Measurements from ENCODE around the gene ANKRD13C. TPM values are rescaled to one million over a fixed set of nuclear protein-coding genes. Genes with fewer than 3 reads are reported as not detected.

ANKRD13C gene
- total RNA-seq, 3 donors from 2014 or later, result 20.8 to 24.8 (median 23.4) TPM

GRCh38 chr1:70336050-70336449 lies 18.5 kb downstream of the ANKRD13C start:
- ATAC-seq, result no peak
- TF ChIP-seq CTCF (IDR thresholded peaks at IDR 0.05), result no peak
- DNase-seq, result no peak

GRCh38 chr1:70334436-70334835 lies 20.1 kb downstream of the ANKRD13C start:
- no peak for TF ChIP-seq CTCF (IDR thresholded peaks at IDR 0.05)
- no peaks in the 10 kb centered on the region for H3K9me3 ChIP-seq
- ATAC-seq, result no peak
- no peaks in the 10 kb centered on the region for H3K4me1 ChIP-seq (ENCODE audit: low read depth)
- DNase-seq, result no peak
- no peak overlapping the region for H3K4me3 ChIP-seq
- intact Hi-C loops (cut with DNase I, micrococcal nuclease), result no loop called here
- H3K36me3 ChIP-seq (ENCODE audit: low read depth), result no peaks in the 10 kb centered on the region

More at GRCh38 chr1:70336050-70336449, 18.5 kb downstream of the ANKRD13C start:
- no peaks in the 10 kb centered on the region for H3K36me3 ChIP-seq (ENCODE audit: low read depth)
- H3K4me1 ChIP-seq (ENCODE audit: low read depth), result no peaks in the 10 kb centered on the region
- no peaks in the 10 kb centered on the region for H3K9me3 ChIP-seq
- intact Hi-C loops (cut with DNase I, micrococcal nuclease), result no loop called here
- no peak overlapping the region for H3K4me3 ChIP-seq

GRCh38 chr1:70333245-70333644 lies 21.3 kb downstream of the ANKRD13C start:
- H3K36me3 ChIP-seq (ENCODE audit: low read depth), result no peaks in the 10 kb centered on the region
- H3K4me3 ChIP-seq, result no peak overlapping the region
- H3K4me1 ChIP-seq (ENCODE audit: low read depth), result no peaks in the 10 kb centered on the region
- no peaks in the 10 kb centered on the region for H3K9me3 ChIP-seq
- ATAC-seq (no peak), DNase-seq (no peak)
- intact Hi-C loops (cut with DNase I, micrococcal nuclease), result no loop called here
- no peak for TF ChIP-seq CTCF (IDR thresholded peaks at IDR 0.05)

- TF ChIP-seq CTCF (IDR thresholded peaks at IDR 0.05), result no peak
- Histone ChIP-seq H3K4me3 (no peak overlapping the region), H3K4me1 (ENCODE audit: low read depth) (no peaks in the 10 kb centered on the region), H3K36me3 (ENCODE audit: low read depth) (no peaks in the 10 kb centered on the region), H3K9me3 (no peaks in the 10 kb centered on the region)
- intact Hi-C loops (cut with DNase I, micrococcal nuclease), result no loop called here
- DNase-seq (no peak), ATAC-seq (no peak)
Observed at GRCh38 chr1:70331962-70332361, 22.6 kb downstream of the ANKRD13C start.

- intact Hi-C loops (cut with DNase I, micrococcal nuclease), result no loop called here
- H3K4me3 ChIP-seq, result no peak overlapping the region
- ATAC-seq (no peak), DNase-seq (no peak)
- no peaks in the 10 kb centered on the region for H3K36me3 ChIP-seq (ENCODE audit: low read depth)
- H3K4me1 ChIP-seq (ENCODE audit: low read depth), result no peaks in the 10 kb centered on the region
- no peaks in the 10 kb centered on the region for H3K9me3 ChIP-seq
- TF ChIP-seq CTCF (IDR thresholded peaks at IDR 0.05), result no peak
Observed at GRCh38 chr1:70327306-70328076, 27.0 kb downstream of the ANKRD13C start.
